Trophoblast cell (in vitro differentiated cells and primary cell): ENCODE results near the gene COL4A1.

Experiments used
- DNase-seq, 2 donors: peaks; one replicate each; pipeline ENCODE4 v3.0.0-alpha.2; 2016
- H2AFZ ChIP-seq: 2 replicates; pipeline ENCODE4 v1.6.1; 2013; ENCODE audit warnings: low read length, moderate library complexity, mild to moderate bottlenecking; ENCODE audit not compliant: insufficient read depth, poor library complexity
- H2AK5ac ChIP-seq: 2 replicates; pipeline ENCODE4 v1.6.1; 2013; ENCODE audit warnings: mild to moderate bottlenecking, low read length
- H2BK120ac ChIP-seq: 2 replicates; pipeline ENCODE4 v1.6.1; 2013; ENCODE audit warnings: low read length, mild to moderate bottlenecking, moderate library complexity; ENCODE audit not compliant: insufficient read depth, poor library complexity
- H2BK12ac ChIP-seq: 2 replicates; pipeline ENCODE4 v1.6.1; 2013; ENCODE audit warnings: mild to moderate bottlenecking, low read length, moderate library complexity
- H2BK5ac ChIP-seq: 2 replicates; pipeline ENCODE4 v1.6.1; 2013; ENCODE audit warnings: low read length, low read depth, moderate library complexity, mild to moderate bottlenecking; ENCODE audit not compliant: poor library complexity
- H3K14ac ChIP-seq: 2 replicates; pipeline ENCODE4 v1.6.1; 2013; ENCODE audit warnings: mild to moderate bottlenecking, low read length
- H3K18ac ChIP-seq: 2 replicates; pipeline ENCODE4 v1.6.1; 2013; ENCODE audit warnings: mild to moderate bottlenecking, low read length
- H3K23ac ChIP-seq: 2 replicates; pipeline ENCODE4 v1.6.1; 2013; ENCODE audit warnings: low read length
- H3K27ac ChIP-seq: 2 replicates; pipeline ENCODE4 v1.5.1; 2013; ENCODE audit warnings: low read depth, mild to moderate bottlenecking, inconsistent platforms, low read length, moderate library complexity
- H3K27me3 ChIP-seq: 2 replicates; pipeline ENCODE4 v1.6.1; 2013; ENCODE audit warnings: inconsistent platforms, mild to moderate bottlenecking, low read length, moderate library complexity; ENCODE audit not compliant: insufficient read depth
- H3K36me3 ChIP-seq, 2 experiments: 1 replicate in 1 of 2; 2 replicates in 1 of 2; pipeline ENCODE4 v1.6.1; 2013; ENCODE audit warnings: low read length in 2 of 2, mild to moderate bottlenecking in 2 of 2, moderate library complexity in 1 of 2; ENCODE audit not compliant: insufficient read depth in 2 of 2, control insufficient read depth in 1 of 2
- H3K4ac ChIP-seq: 2 replicates; pipeline ENCODE4 v1.6.1; 2013; ENCODE audit warnings: low read depth, mild to moderate bottlenecking, low read length, moderate library complexity
- H3K4me1 ChIP-seq, 2 experiments: 1 replicate in 1 of 2; 2 replicates in 1 of 2; pipeline ENCODE4 v1.6.1; 2013; ENCODE audit warnings: low read length in 2 of 2, mild to moderate bottlenecking in 2 of 2, moderate library complexity in 1 of 2; ENCODE audit not compliant: insufficient read depth in 2 of 2, control insufficient read depth in 1 of 2
- H3K4me2 ChIP-seq: 2 replicates; pipeline ENCODE4 v1.6.1; 2013; ENCODE audit warnings: inconsistent platforms, mild to moderate bottlenecking, low read length, moderate library complexity
- H3K4me3 ChIP-seq: 2 replicates; pipeline ENCODE4 v1.5.1; 2013; ENCODE audit warnings: mild to moderate bottlenecking, low read depth, low read length, inconsistent platforms
- H3K79me1 ChIP-seq: one replicate; pipeline ENCODE4 v1.6.1; 2013; ENCODE audit warnings: low read length
- H3K79me2 ChIP-seq: 2 replicates; pipeline ENCODE4 v1.6.1; 2013; ENCODE audit warnings: low read length, mild to moderate bottlenecking; ENCODE audit not compliant: control insufficient read depth, insufficient read depth, poor library complexity
- H3K9ac ChIP-seq: 2 replicates; pipeline ENCODE4 v1.6.1; 2013; ENCODE audit warnings: mild to moderate bottlenecking, low read length
- H3K9me3 ChIP-seq: 2 replicates; pipeline ENCODE4 v1.6.1; 2013; ENCODE audit warnings: low read depth, mild to moderate bottlenecking, control low read depth, inconsistent platforms, low read length; ENCODE audit not compliant: insufficient read depth
- H4K12ac ChIP-seq: 2 replicates; pipeline ENCODE4 v1.6.1; 2013; ENCODE audit warnings: low read depth, mild to moderate bottlenecking, low read length, moderate library complexity
- H4K8ac ChIP-seq: 2 replicates; pipeline ENCODE4 v1.6.1; 2013; ENCODE audit warnings: low read depth, mild to moderate bottlenecking, low read length, moderate library complexity
- H4K91ac ChIP-seq: one replicate; pipeline ENCODE4 v1.6.1; 2013; ENCODE audit warnings: low read depth, mild to moderate bottlenecking, low read length, moderate library complexity
- WGBS: extraction: QIAGEN DNeasy Blood & Tissue Kit; methylation state at CpG from one replicate; pipeline ENCODE4 v1.1.7; 2013; ENCODE audit warnings: missing lambda C conversion rate; ENCODE audit not compliant: insufficient read length, insufficient coverage; ENCODE audit errors: extremely low coverage; 5-methylcytosine and 5-hydroxymethylcytosine counted together

Gene COL4A1

DNA sequence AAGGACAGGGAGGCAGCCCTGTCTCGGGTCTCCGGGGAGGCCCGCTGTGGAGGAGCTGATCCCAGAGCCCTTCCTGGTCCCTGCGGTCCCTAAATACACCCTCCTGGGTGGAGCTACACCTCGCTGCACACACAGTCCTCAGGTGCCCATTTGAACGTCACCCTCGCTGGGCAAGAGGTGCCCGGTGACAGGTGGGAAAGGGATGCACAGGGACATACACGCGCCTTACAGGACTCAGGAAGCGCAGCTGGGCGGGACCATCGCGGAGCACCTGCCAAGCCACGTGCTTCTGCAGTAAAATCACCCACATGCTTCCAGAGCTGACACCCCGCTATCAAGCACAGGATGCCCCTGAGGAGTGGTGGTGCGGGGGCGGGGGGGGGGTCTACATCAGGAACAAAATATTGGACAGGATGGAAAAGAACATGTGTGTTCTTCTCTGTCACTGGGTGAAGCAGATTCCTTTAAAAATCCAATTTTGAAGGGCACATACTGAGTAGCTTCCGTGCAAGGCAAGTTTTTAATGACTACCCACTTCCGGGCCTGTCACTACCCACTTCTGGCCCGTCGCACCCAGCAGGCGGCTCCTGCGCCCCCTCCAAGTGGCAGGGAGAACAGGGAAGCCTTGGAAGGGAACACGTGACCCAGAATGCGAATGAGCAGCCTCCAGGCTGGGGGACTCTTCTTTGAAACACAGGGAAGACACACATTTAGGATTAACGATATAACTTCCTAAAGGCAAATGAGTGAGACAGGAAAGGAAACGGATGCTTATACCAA lies 78.9 kb downstream of the COL4A1 start:
- no peak overlapping the region for H4K12ac ChIP-seq
- no peak overlapping the region for H2BK120ac ChIP-seq
- no peak overlapping the region for H3K4ac ChIP-seq
- H3K36me3 ChIP-seq = peaks cover 4 to 6% of the 10 kb centered on the region in 2 experiments
- H3K9ac ChIP-seq = no peak overlapping the region
- H2BK5ac ChIP-seq = no peak overlapping the region
- H3K27ac ChIP-seq = no peak overlapping the region
- H4K8ac ChIP-seq = no peak overlapping the region
- peaks cover 7 to 16% of the 10 kb centered on the region in 2 experiments for H3K4me1 ChIP-seq
- H3K4me3 ChIP-seq = no peak overlapping the region
- no peak overlapping the region for H2BK12ac ChIP-seq
- no peak overlapping the region for H3K14ac ChIP-seq
- no CpG with 5 or more reads among the region's 28 CpGs for WGBS
- H3K23ac ChIP-seq = no peak overlapping the region
- no peak overlapping the region for H3K18ac ChIP-seq
- no peak for DNase-seq
- H2AK5ac ChIP-seq = peak overlapping the region; percentile 32
- H3K9me3 ChIP-seq = no peaks in the 10 kb centered on the region
- H4K91ac ChIP-seq = no peak overlapping the region
- no peak overlapping the region for H3K4me2 ChIP-seq
- H3K79me2 ChIP-seq = no peaks in the 10 kb centered on the region
- no peaks in the 10 kb centered on the region for H3K27me3 ChIP-seq
- no peak overlapping the region for H2AFZ ChIP-seq
- H3K79me1 ChIP-seq = no peaks in the 10 kb centered on the region

DNA sequence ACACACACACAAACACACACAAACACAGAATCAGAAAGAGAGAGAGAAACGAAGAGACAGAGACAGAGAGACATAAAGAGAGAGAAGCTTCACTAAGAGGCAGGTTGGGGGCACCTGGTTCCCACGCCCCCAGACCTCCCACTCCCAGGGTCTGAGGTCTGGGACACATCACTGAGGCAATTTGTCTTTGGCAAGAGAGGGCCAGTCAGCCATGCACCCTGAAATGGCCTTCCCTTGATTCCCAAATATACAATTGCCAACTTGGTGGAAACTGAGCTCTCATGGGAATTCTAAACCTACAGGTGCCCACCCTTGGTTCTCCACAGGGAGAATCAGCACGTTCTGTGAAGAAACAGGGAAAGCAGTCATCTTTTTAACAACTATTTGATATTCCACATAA lies 79.5 kb downstream of the COL4A1 start:
- Histone ChIP-seq H2BK5ac (no peak overlapping the region), H4K91ac (no peak overlapping the region), H2AFZ (no peak overlapping the region), H3K4me2 (no peak overlapping the region), H3K18ac (no peak overlapping the region), H4K12ac (no peak overlapping the region), H4K8ac (no peak overlapping the region), H3K36me3 (peaks cover 4 to 6% of the 10 kb centered on the region in 2 experiments), H3K79me2 (no peaks in the 10 kb centered on the region), H3K9me3 (no peaks in the 10 kb centered on the region), H3K9ac (no peak overlapping the region), H3K4me3 (no peak overlapping the region), H3K4me1 (peaks cover 7 to 16% of the 10 kb centered on the region in 2 experiments), H3K14ac (no peak overlapping the region), H2BK120ac (no peak overlapping the region), H3K23ac (no peak overlapping the region), H3K27ac (no peak overlapping the region), H3K79me1 (no peaks in the 10 kb centered on the region), H3K27me3 (no peaks in the 10 kb centered on the region), H3K4ac (no peak overlapping the region), H2BK12ac (no peak overlapping the region), H2AK5ac (no peak overlapping the region)
- WGBS = no CpG with 5 or more reads among the region's 3 CpGs
- DNase-seq = no peak

DNA sequence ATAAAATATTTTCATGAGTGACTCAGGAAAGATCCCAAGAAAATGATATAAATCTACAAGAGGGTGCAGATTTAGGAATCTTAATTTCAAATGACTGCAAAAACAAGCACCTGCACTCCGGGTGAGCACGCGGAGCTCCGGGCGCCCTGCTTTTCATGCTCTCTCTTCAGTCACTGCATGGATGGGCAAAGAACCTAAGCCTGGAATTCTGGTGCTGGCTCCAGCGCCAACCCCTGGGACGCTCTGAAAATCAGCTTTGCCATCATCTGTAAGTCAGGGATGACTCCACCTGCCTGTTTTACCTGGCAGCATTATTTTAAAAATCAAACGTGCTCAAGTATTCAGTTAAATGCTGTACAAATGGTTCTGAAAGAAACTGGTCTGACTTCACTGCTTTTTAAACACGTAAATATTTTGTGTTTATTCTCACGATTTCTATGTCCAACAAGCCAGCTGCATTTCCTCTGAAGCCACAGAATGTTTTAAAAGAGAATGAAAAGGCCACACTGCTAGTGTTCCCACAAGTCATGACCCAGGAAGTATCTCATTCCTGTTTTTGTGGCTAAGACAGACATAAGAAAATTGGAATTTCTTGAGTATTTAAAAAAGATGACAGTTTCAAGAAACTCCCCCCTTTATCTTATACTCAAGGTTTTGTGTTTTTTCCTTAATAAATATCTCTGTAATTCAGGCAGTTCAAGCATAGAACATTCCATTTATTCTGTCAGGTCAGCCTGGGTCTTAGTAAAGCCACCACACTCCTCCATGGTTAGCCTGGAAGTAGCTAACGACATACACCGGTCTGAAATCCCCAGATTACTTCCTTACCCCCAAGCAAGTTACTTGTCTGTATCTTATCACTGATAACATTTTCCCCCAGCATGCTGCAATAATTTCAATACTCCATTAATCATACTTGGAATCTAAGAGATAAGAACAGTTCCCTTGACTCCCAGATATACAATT lies 81.1 kb downstream of the COL4A1 start:
- Histone ChIP-seq H3K4ac (peak overlapping the region; percentile 41), H3K4me2 (no peak overlapping the region), H4K91ac (no peak overlapping the region), H3K9ac (no peak overlapping the region), H2AK5ac (no peak overlapping the region), H3K79me1 (peaks cover 2% of the 10 kb centered on the region), H3K27me3 (no peaks in the 10 kb centered on the region), H2BK12ac (peak overlapping the region; percentile 45), H3K27ac (no peak overlapping the region), H2BK5ac (no peak overlapping the region), H3K14ac (no peak overlapping the region), H2BK120ac (no peak overlapping the region), H3K18ac (no peak overlapping the region), H3K9me3 (no peaks in the 10 kb centered on the region), H4K8ac (no peak overlapping the region), H3K23ac (no peak overlapping the region), H2AFZ (no peak overlapping the region), H3K79me2 (no peaks in the 10 kb centered on the region), H3K4me3 (no peak overlapping the region), H4K12ac (no peak overlapping the region), H3K4me1 (peaks cover 9 to 21% of the 10 kb centered on the region in 2 experiments), H3K36me3 (peaks cover 2 to 5% of the 10 kb centered on the region in 2 experiments)
- DNase-seq = peak; percentile 63 to 95
- WGBS = no CpG with 5 or more reads among the region's 12 CpGs

DNA sequence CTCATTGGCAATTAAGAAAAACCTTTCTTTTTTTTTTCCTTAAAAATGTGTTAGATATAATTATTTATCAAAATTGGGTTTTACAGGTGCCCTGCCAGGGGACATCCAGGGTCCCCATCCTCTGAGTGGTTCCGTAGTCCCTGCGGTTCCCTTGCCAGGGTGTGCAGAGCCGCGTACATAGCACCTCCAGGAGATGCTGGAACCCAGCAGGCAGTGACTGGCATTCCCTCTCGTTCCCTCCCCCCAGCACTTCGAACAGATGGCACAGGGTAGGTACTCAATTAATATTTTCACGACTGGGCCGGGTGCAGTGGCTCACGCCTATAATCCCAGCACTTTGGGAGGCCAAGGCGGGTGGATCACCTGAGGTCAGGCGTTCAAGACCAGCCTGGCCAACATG lies 82.0 kb downstream of the COL4A1 start:
- Histone ChIP-seq H3K4me2 (no peak overlapping the region), H3K9ac (no peak overlapping the region), H3K9me3 (no peaks in the 10 kb centered on the region), H2BK5ac (no peak overlapping the region), H3K18ac (peak overlapping the region; percentile 49), H3K4ac (peak overlapping the region; percentile 6), H4K8ac (no peak overlapping the region), H2AFZ (no peak overlapping the region), H3K27ac (no peak overlapping the region), H4K12ac (no peak overlapping the region), H3K23ac (no peak overlapping the region), H4K91ac (no peak overlapping the region), H3K27me3 (no peaks in the 10 kb centered on the region), H3K79me1 (peaks cover 2% of the 10 kb centered on the region), H3K4me3 (no peak overlapping the region), H2BK12ac (peak overlapping the region; percentile 18), H2BK120ac (no peak overlapping the region), H2AK5ac (no peak overlapping the region), H3K4me1 (peaks cover 7 to 19% of the 10 kb centered on the region in 2 experiments), H3K14ac (no peak overlapping the region), H3K36me3 (peaks cover 2 to 6% of the 10 kb centered on the region in 2 experiments), H3K79me2 (no peaks in the 10 kb centered on the region)
- no CpG with 5 or more reads among the region's 11 CpGs for WGBS
- no peak for DNase-seq
